PC-3 (cell line): ENCODE data around the gene EPS8. TPM values are rescaled to one million over a fixed set of nuclear protein-coding genes. Genes with fewer than 3 reads are reported as not detected.
A peak's percentile ranks its signal among the peaks of the same experiment; 100 is the strongest.

Experiments
- ATAC-seq: fragments of 200-7000 bp; cut with Tn5 transposase; 2 replicates; pipeline ENCODE4 v1.9.1; 2020; ENCODE audit warnings: mild to moderate bottlenecking, moderate library complexity
- BruUV-seq: library from RNA; stranded (reverse); fragments of 400-500 nt; replicated peaks from 2 replicates; lab custom pipeline; 2021; lab: Mats Ljungman, UMichigan
- CTCF ChIA-PET: fragments of 300-600 bp; sonication (Branson Sonifier 250); formaldehyde crosslinking; loops from one replicate; lab custom pipeline; 2022; ENCODE audit warnings: antibody characterized with exemption; lab: Charles Lee
- POLR2A ChIA-PET: fragments of 300-600 bp; sonication (Branson Sonifier 250); formaldehyde crosslinking; loops from one replicate; lab custom pipeline; 2022; ENCODE audit warnings: antibody characterized with exemption; ENCODE audit not compliant: unreplicated experiment; lab: Charles Lee
- DNase-seq: peaks from one replicate; pipeline ENCODE4 v3.0.0-alpha.2; 2015
- H2AFZ ChIP-seq: fragments of 300-600 bp; sonication (generic); 2 replicates; pipeline ENCODE4 v1.6.0; 2016; ENCODE audit warnings: antibody characterized with exemption, low read length
- H3F3A ChIP-seq: fragments of 300-600 bp; sonication (generic); one replicate; pipeline ENCODE4 v1.6.0; 2017; ENCODE audit warnings: antibody characterized with exemption, low read length, control low read depth, mild to moderate bottlenecking; ENCODE audit not compliant: unreplicated experiment
- H3K27ac ChIP-seq: fragments of 300-600 bp; sonication (generic); 2 replicates; pipeline ENCODE4 v1.5.1; 2016; ENCODE audit warnings: mild to moderate bottlenecking, low read length
- H3K27me3 ChIP-seq: fragments of 300-600 bp; sonication (generic); 2 replicates; pipeline ENCODE4 v1.6.1; 2016; ENCODE audit warnings: low read length, mixed read lengths
- H3K36me3 ChIP-seq: fragments of 300-600 bp; sonication (generic); 2 replicates; pipeline ENCODE4 v1.6.1; 2016; ENCODE audit warnings: low read depth, mixed run types, low read length, mixed read lengths
- H3K4me1 ChIP-seq: fragments of 300-600 bp; sonication (generic); 2 replicates; pipeline ENCODE4 v1.5.1; 2016; ENCODE audit warnings: low read length; ENCODE audit not compliant: insufficient read depth
- H3K4me2 ChIP-seq: fragments of 300-600 bp; sonication (generic); 2 replicates; pipeline ENCODE4 v1.6.0; 2016; ENCODE audit warnings: low read length
- H3K4me3 ChIP-seq: fragments of 300-600 bp; sonication (generic); 2 replicates; pipeline ENCODE4 v1.5.1; 2016; ENCODE audit warnings: mild to moderate bottlenecking, low read length, mixed read lengths
- H3K79me2 ChIP-seq: fragments of 300-600 bp; sonication (generic); 2 replicates; pipeline ENCODE4 v1.6.1; 2017; ENCODE audit warnings: low read length, mixed read lengths
- H3K9ac ChIP-seq: fragments of 300-600 bp; sonication (generic); 2 replicates; pipeline ENCODE4 v1.6.0; 2016; ENCODE audit warnings: mild to moderate bottlenecking, low read length
- H3K9me2 ChIP-seq: fragments of 300-600 bp; sonication (generic); replicated peaks from 2 replicates; pipeline ENCODE4 v1.6.1; 2016; ENCODE audit warnings: mixed run types, low read length, mixed read lengths
- H3K9me3 ChIP-seq: fragments of 300-600 bp; sonication (generic); 2 replicates; pipeline ENCODE4 v1.6.1; 2016; ENCODE audit warnings: low read length, mixed read lengths
- H4K20me1 ChIP-seq: fragments of 300-600 bp; sonication (generic); 2 replicates; pipeline ENCODE4 v1.6.1; 2016; ENCODE audit warnings: low read length, mixed read lengths
- EZH2 ChIP-seq: fragments of 300-600 bp; sonication (generic); IDR thresholded peaks from one replicate; pipeline ENCODE4 v1.6.1; 2017; ENCODE audit warnings: antibody characterized with exemption, mild to moderate bottlenecking, low read length; ENCODE audit not compliant: unreplicated experiment
- EZH2phosphoT487 ChIP-seq: fragments of 300-600 bp; sonication (generic); IDR thresholded peaks from 2 replicates; pipeline ENCODE4 v1.6.1; 2018; ENCODE audit warnings: mild to moderate bottlenecking, antibody characterized with exemption, low read length, borderline replicate concordance
- intact Hi-C: fragments of 100-400 bp; cut with micrococcal nuclease; formaldehyde crosslinking; loops from 2 replicates; pipeline ENCODE4 v1.9.0; 2023
- total RNA-seq: library from RNA; depleted of rRNA; stranded (reverse); fragments of >200 nt; gene quantifications from 2 replicates; pipeline ENCODE4 v1.2.3, GENCODE V29; 2014
- TF ChIP-seq, protein P1 (sequence below): fragments of 300-600 bp; sonication (generic); conservative IDR thresholded peaks from 2 replicates; pipeline ENCODE4 v1.5.1; 2017; ENCODE audit warnings: antibody characterized with exemption, low read depth, mild to moderate bottlenecking, low read length

EPS8 gene
- total RNA-seq, 1 experiment from 2014 or later: 47.4 TPM

DNA sequence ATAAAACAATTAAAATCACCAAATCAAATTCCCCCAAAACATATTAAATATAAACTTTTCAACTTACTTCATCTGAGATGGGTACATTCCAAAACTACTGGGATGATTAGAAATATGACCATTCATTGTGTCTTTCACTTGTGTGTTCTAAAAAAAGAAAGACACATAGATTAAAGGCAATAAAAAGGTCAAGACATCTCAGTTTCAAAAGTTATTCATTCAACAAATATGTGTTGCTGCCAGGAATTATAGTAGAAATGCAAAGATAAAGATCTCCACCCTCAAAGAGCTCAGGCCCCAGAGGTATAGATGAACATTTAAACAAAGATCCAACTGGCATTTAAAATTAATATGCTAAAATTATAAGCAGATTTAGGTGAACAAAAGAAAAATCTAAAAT, 106.4 kb downstream of the EPS8 start:
- no peaks in the 10 kb centered on the region for H3F3A ChIP-seq
- H3K79me2 ChIP-seq: peaks cover 22% of the 10 kb centered on the region
- CTCF ChIA-PET: no interaction called here
- H3K9me3 ChIP-seq: no peaks in the 10 kb centered on the region
- H3K4me3 ChIP-seq: peak overlapping the region; percentile 6; the same call in 1 of the 2 replicates
- DNase-seq: peak; percentile 70
- H3K9ac ChIP-seq: 0 out of 2 replicates have a peak overlapping the region, but pooled peaks have one; percentile 18
- peaks cover 29% of the 10 kb centered on the region for H3K4me1 ChIP-seq
- ATAC-seq: peak; percentile 78
- intact Hi-C loops: no loop called here
- H4K20me1 ChIP-seq: no peaks in the 10 kb centered on the region
- no peaks in the 10 kb centered on the region for H3K36me3 ChIP-seq
- no peak overlapping the region for H2AFZ ChIP-seq
- peak overlapping the region; percentile 66 for H3K27ac ChIP-seq
- POLR2A ChIA-PET: no interaction called here
- BruUV-seq: no TSS peak
- no peaks in the 10 kb centered on the region for H3K27me3 ChIP-seq
- no peak for TF ChIP-seq EZH2
- TF ChIP-seq EZH2phosphoT487: no peak
- TF ChIP-seq, protein P1, sequence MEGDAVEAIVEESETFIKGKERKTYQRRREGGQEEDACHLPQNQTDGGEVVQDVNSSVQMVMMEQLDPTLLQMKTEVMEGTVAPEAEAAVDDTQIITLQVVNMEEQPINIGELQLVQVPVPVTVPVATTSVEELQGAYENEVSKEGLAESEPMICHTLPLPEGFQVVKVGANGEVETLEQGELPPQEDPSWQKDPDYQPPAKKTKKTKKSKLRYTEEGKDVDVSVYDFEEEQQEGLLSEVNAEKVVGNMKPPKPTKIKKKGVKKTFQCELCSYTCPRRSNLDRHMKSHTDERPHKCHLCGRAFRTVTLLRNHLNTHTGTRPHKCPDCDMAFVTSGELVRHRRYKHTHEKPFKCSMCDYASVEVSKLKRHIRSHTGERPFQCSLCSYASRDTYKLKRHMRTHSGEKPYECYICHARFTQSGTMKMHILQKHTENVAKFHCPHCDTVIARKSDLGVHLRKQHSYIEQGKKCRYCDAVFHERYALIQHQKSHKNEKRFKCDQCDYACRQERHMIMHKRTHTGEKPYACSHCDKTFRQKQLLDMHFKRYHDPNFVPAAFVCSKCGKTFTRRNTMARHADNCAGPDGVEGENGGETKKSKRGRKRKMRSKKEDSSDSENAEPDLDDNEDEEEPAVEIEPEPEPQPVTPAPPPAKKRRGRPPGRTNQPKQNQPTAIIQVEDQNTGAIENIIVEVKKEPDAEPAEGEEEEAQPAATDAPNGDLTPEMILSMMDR: no peak
- peak overlapping the region; percentile 60 for H3K4me2 ChIP-seq
- H3K9me2 ChIP-seq: no peaks in the 10 kb centered on the region

DNA sequence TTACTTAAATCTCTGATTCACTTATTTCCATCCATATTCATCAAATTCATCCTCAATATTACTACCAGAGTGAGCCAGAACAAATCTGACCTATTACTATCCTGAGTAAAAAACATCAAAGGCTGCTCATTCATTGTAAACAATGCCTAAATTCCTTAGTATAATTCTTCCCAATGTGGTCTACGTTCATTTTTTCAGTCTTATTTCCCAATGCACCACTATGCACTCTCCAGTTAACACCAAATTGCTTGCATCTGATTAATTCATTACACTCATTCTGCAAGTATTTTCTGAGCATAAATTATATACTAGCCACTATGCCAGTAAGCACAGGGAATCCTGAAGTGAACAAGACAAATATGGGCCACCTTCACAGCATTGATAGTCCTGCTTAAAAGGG, 110.0 kb downstream of the EPS8 start:
- H3K27me3 ChIP-seq: no peaks in the 10 kb centered on the region
- intact Hi-C loops: no loop called here
- no peak overlapping the region for H3K4me3 ChIP-seq
- DNase-seq (no peak), ATAC-seq (no peak)
- H3K4me2 ChIP-seq: no peak overlapping the region
- no peaks in the 10 kb centered on the region for H3K9me3 ChIP-seq
- CTCF ChIA-PET: no interaction called here
- no peaks in the 10 kb centered on the region for H3K36me3 ChIP-seq
- no peaks in the 10 kb centered on the region for H3F3A ChIP-seq
- H3K4me1 ChIP-seq: peaks cover 21% of the 10 kb centered on the region
- no peak overlapping the region for H3K27ac ChIP-seq
- H3K9me2 ChIP-seq: no peaks in the 10 kb centered on the region
- TF ChIP-seq EZH2 (no peak), EZH2phosphoT487 (no peak)
- TF ChIP-seq, protein P1: no peak
- H3K9ac ChIP-seq: no peak overlapping the region
- no peak overlapping the region for H2AFZ ChIP-seq
- POLR2A ChIA-PET: no interaction called here
- no TSS peak for BruUV-seq
- 0 out of 2 replicates have a peak, but pooled peaks cover 5% of the 10 kb centered on the region for H3K79me2 ChIP-seq
- H4K20me1 ChIP-seq: no peaks in the 10 kb centered on the region

DNA sequence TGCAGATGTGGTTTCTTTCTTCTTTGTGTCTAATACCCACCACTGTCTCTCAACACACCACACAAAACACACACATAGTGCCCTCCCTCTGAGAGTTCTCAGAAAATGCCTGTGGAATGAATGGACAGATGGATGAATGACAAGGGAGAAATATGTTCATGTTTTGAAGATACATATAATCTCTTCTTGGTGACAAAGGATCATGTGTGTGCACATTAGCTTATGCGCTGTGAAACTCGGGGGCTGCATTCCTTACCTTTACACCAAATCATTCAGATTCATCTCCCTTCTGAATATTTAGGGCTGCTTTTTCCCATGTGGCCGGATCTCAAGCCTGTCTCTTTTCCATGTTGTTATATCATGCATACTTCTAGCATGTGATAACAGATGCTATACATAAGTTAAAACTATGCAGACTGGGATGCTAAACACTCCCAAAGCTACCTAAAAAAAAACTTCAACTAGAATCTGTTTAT, 111.4 kb downstream of the EPS8 start:
- CTCF ChIA-PET: no interaction called here

More for the DNA sequence above, 111.4 kb downstream of the EPS8 start:
- Histone ChIP-seq H3K9ac (no peak overlapping the region), H3K4me1 (peaks cover 9% of the 10 kb centered on the region), H3K79me2 (no peaks in the 10 kb centered on the region), H3K9me2 (no peaks in the 10 kb centered on the region), H3K27ac (no peak overlapping the region), H3K4me3 (no peak overlapping the region), H3K9me3 (no peaks in the 10 kb centered on the region), H3K36me3 (no peaks in the 10 kb centered on the region), H2AFZ (no peak overlapping the region), H4K20me1 (no peaks in the 10 kb centered on the region), H3F3A (no peaks in the 10 kb centered on the region), H3K27me3 (no peaks in the 10 kb centered on the region), H3K4me2 (no peak overlapping the region)
- POLR2A ChIA-PET: no interaction called here
- intact Hi-C loops: no loop called here
- DNase-seq (no peak), ATAC-seq (no peak)
- TF ChIP-seq EZH2phosphoT487: no peak
- TF ChIP-seq, protein P1: no peak
- TF ChIP-seq EZH2: no peak
- no TSS peak for BruUV-seq
